ENCODE data around the gene TTI1.
A peak's percentile ranks its signal among the peaks of the same experiment; 100 is the strongest.
"Not testable (repeated sequence)": the region's sequence is repeated elsewhere in the genome, so short reads cannot be mapped to it uniquely, and the experiment has no call there.

TTI1 gene

DNA sequence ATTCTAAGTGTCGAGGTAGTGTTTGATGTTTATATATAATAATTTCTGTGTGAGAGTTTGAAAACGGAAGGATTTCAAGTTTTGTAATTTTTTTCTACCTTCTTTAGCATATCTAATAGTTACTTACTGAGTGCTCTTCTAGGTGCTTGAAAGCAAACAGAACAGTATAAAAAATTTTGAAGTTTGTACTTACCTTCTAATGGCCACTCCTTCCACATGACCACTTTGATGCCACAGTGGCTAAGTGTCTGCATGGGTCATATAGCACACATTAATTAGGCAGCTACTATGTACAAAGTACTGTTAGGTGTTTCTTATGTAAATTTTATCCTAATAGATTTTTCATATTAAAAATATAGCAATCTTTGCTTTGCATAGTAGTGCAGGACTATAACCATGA is 21.4 kb upstream of the TTI1 start:
- DNase-seq = no peak

DNA sequence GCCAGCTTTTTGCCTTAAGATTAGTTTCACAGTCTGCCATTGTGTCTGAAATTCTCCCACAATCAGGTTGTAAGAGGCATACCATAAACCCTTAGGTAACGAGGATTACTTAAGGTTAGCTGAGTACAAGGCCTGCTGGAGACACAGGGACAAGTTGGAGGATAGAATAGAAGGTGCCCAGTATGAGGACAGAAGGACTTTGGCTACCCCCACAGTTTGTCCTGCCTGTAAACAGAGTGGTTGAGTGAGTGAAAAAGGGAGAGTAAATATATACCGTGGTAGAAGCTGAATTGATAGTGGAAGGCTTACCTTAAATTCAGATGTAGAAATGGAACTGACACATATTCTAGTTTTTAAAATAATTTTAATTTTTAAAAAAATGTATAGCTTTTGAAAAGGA is 19.6 kb upstream of the TTI1 start:
- DNase-seq = no peak

DNA sequence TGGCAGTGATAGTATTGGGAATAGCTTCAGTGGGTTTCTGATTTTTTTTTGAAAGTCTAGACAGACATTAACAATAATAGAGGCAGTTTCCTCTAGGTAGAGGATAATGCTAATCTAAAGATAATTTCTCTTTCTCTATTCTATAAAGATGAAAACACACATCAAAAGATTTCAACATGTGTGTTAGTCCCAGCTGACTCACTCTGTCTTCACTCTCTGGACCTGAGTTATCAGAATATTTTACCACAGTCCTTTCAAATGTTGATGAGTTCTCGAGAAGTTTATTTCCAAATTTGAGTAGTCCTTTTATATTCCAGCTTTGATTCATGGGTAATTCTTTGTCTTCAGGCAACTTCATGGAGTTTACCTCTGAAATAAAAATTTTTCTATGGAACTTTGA is 17.4 kb upstream of the TTI1 start:
- no peak for DNase-seq

DNA sequence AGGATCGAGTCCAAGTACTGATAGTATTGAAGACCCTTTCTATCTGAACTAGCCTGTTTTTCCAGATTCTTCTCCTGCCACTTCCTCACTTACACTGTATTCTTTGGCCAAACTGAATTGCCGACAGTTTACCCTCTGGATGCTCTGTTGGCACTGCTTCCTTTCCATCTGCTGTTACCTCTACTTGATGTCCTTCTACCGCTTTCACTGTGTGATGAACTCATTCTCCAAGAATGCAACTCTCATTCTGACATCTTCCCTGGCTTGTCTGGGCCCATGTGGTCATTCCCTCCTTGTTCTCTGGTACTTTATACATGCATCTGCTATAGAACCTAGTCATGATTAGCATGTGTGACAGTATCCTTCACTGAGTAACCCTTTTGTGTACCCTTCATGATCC is 16.5 kb upstream of the TTI1 start:
- no peak for DNase-seq

DNA sequence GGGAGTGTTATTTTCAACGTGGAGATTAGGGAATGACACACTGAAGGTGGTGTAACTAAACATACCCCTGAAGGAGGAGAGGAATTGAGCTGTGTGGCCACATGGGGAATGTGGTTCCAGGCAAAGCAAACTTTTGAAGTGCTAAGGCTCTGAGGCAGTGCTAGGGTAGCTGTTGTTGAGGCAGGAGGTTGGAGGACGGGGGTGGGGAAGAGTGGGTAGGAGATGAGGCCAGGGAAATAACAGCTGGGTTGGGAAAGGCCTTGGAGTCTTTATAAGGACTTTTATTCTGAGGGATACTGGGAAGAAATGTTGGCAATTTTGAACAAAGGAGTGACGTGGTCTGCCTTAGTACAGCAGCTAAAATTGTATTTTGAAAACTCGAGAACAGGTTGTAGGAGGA is 13.3 kb upstream of the TTI1 start:
- DNase-seq = no peak

DNA sequence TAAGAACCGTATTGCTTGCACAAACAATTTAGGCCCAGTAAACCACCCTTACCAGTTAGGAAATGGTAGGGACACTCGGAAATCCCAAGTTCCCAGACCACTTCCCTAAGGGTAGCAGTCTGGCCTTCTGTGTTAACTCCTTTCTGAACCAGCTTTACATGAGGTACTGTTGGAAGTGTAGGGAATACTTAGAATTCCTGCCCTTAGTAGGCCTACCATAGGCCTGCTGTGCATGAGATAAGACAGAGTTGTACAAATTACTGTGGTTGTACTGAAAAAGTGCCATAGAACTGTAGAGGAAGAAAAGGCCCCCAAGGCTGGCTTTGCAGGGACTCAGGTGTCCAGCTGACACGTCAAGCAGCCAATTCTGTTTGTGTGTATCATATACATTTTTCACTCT is 11.4 kb upstream of the TTI1 start:
- DNase-seq = no peak

DNA sequence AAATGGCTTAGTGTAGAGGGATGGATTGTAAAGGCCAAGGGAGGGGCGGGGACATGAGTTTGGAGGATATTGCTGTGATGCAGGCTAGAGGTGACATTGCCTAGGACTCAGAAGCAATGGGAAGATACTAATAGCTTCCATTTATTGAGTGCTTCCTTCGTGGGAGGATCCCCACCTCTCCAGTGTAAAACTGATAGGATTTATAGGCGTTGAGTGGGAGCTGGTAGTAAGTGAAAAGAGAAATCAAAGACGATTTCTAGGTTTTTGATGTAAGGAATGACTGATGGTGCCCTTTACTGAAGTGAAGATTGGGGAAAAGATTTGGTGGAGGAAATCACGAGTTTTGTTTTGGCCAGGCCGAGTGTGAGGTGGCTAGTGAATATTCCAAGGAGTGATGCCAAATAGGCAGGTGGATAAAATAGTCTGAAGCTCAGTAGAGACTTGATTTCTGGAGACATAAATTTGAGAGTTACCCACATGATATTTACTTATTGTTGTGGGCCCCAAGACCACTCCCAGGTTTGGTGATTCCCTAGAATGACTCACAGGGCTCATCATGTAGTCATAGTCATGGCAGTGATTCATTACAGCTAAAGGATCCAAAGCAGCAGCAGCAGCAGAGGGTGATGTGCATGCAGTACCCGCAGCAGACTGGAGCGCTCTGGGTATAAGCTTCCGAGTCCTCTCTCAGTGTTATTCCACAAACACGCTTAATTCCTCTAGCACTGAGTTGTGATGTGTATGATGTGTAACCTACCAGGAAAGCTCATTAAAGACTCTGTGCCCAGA is 10.4 kb upstream of the TTI1 start:
- no peak for DNase-seq

DNA sequence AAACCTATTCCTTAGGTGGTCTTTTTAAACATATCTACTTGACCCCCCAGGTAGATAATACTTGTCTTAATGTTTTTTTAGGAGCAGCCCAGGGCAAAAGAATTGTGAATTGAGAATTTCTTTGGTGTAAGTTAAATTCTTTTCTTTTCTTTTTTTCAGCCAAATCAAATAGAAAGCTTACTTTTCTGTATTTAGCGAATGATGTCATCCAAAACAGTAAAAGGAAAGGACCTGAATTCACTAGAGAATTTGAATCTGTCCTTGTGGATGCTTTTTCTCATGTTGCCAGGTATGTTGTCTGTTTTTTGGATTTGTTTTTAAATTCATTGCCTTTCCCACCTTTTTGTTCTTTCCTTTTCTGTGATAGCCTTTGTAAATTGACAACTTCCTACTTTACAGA is 7.0 kb upstream of the TTI1 start:
- DNase-seq = no peak

DNA sequence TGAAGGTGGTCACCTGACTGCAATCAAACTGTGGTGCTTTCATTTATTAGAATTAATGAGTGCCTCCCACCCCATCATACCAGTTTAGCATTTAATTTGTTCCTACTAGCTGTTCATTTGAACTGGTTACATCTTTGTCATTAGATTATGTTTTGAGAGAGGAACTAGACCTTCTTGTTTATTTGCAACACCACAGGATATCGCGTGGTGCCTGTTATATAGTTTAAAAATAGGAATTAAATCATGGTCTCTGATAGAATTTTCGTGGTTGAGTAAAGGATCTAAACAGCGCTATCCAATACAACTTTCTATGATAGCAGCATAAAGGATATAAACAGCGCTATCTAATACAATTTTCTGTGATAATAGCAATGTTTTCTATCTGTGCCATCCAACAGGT is 3.1 kb upstream of the TTI1 start:
- DNase-seq = no peak

DNA sequence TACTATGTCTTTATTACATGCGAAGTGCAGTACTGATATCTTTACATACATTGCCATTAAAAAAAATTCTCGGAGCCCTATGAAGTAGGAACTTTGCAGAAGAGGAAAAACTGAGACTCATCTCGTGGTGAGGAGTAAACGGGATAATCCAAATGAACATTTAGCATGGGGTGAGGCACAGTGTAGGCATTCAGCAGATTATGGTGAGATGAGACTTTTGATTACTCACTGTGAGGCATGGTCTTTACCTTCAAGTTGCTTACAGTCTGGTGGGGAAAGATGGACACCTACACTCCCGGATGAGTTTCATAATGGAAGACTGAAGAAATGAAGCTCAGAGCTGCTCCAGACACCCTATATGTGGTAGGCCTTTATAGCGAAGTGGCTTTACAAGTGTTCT is 1.7 kb upstream of the TTI1 start:
- DNase-seq = no peak

DNA sequence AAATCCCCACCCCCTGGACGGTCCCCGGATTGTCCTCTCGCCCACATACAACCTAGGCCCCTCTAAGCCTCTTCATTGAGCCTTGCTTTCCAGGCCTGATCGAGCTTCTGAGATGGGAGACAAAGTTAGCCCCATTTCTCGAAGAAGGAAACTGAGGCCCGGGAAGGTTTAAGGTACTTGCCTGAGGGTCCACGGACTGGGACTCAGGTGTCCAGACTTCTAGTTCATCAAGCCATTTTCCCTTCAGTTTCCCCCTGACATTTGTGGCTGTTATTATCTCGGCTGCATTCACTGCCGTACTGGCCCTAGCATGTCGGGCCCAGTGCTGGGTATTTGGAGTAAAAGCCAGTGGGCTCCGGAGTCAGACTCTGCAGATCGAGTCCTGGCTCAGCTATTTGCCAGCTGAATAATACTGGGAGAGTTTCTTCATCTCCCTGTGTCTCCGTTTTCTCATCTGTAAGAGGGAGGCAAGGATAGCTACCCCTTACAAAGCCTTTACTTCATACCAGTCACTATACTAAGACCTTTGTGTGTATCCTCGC is 923 bp upstream of the TTI1 start:
- no peak for DNase-seq

DNA sequence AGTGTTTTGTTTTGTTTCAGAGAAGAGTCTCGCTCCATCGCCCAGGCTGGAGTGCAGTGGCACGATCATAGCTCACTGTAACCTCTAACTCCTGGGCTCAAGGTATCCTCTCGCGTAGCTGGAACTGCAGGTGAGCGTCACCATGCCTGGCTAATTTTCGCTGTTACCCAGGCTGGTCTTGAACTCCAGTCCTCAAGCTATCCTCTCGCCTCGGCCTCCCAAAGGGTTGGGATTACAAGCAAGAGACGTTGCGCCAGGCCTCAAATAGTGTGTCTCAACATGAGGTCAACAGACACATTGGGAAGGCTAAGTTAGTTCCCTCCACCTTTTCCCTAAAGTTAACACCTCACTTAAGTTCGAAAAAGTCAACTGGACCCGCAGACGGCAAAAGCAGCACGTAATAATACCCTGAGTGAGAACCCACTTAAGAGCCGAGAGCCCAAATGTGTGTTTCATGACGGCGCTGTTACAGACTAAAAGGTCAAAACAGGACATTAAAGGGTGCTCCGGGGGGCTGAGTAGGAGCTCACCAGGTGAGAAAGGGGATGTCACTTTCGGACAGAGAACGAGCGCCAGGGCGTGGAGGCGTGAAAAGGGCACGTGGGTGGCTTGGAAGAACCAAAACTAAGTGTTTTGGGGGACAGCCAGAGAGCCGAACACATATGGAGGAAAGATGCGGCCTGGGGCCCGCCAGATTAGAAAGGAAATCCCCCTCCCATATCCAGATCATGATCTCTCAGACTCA is 499 bp downstream of the TTI1 start:
- peak; percentile 28 to 52 for DNase-seq

DNA sequence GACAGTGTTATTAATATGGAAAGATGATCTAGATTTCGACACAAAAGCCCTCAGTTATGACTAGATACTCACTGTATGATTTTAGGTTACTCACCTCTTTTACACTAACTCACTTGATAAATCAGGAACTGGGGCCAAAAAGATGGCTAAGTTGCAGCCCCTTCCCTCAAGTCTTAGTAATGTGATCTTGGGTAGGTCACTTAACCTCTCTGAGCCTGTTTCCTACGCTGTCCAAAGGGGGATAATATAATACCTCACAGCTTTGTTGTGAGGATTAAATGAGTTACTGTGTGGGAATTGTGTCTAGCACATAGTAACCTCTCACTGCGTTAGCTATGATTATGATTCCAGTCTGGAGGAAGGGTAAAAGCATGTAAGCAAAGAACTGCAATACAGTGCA is 1.3 kb downstream of the TTI1 start:
- DNase-seq = no peak

DNA sequence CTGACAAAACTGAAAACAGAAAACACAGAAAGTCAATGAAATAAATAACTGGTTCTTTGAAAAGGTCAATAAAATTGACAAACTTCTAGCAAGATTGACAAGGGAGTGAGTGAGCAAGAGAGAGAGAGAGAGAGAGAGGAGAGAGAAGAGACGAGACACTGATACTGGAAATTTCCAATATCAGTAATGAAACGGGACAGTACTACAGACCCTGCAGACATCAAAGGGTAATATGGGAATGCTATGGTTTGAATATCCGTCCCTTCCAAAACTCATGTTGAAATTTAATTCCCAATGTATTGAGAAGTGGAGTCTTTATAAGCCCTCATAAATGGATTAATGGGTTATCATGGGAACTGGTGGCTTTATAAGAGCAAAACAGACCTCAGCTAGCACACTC is 3.8 kb downstream of the TTI1 start:
- DNase-seq = no peak

DNA sequence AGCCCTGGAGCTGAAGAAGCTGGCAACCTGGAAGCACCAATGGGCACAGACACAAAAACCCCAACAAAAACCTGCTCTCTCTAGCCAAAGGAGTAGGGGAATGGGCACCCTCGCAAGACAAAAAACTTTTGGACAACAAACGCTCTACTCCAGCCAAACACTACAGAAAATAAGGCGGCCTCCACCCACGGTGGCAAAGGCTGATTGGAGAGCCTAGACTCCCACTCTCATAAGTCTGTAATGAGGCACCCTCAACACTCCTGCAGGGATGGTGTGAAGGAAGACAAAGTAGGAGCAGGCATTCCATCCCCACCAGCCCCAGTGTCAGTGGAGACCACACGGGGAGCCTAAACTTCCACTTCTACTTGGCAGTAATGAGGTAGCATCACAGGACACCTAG is 8.8 kb downstream of the TTI1 start:
- DNase-seq = no peak

DNA sequence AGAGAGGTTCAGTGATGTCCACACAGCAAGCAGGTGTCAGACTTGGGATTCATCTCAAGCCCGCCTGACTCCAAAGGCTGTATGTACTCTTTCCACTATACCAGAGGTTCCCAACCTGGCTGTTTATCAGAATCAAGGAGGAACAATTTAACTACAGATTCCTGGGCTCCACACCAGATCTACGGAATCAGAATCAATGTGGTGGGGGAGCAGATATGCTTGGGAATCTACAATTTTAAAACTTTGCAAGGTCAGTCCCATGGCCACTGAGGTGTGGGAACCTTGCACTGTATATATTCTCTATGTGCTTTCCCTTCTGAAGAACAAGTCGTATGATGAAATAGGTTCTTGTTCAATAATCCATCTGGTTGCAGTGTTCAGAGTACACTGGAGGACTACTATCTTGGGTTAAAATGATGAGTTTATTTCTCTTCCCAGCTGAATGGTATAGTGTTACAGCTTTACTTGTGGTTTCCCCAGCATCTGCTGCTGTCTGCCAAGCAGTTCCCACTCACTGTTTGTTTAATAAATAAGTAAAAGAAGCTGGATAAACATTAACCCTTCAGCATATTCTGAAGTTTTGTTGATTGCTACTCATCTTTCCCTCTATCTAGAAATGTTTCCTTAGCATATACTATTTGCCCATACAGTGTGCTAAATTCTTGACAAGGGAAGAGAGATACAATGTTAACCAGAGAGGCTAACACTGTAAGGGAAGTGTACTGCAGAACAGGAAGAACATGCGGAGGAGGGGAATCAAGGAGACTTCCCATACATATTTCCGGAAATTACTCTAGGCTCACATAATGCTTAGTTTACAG is 9.9 kb downstream of the TTI1 start:
- no peak for DNase-seq

DNA sequence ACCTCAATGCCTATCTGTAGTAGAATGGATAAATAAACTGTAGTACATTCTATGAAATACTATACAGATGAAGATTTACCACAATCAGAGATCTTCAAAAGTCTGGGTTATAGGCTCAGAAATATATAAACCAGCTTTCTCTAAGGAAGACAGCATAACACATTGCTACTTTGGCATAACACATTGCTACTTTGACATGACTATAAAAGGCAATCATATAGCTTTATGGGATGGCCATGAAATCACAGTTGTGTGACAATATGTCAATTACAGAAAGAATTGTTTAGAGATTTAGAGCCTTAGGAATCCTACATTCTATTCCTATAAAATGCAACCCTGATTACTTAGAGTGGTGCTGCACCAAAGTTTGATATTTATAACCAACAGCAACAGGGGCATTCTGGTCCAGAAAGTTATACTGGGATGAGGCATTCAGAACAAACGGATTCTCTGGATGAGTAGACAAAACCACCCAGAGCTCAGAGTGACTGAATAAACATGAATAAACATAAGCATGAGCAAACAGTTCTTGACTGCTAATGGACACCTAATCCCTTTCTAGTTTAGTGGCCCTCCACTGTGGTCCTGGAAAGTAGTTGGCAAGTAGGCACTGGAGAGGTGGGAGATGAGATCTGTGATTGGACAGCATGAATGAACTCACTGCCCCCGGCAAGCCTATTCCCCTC is 12.0 kb downstream of the TTI1 start:
- DNase-seq = no peak

DNA sequence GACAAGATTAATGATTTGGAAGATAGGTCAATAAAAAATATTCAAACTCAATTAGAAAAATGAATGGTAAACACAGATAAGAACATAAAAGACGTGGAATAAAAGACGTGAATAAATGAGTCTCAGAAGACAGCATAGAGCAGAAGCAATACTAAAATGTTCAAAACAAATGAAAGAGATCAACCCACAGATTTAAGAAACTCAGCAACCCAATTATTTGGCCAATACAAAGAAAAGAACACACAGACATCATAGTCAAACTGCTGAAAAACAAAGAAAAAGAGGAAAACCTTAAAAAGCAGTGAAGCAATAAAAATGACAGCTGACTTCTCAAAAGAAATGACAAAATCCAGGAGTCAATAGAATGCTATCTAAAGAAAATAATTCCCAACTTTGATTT is 14.9 kb downstream of the TTI1 start:
- no peak for DNase-seq

DNA sequence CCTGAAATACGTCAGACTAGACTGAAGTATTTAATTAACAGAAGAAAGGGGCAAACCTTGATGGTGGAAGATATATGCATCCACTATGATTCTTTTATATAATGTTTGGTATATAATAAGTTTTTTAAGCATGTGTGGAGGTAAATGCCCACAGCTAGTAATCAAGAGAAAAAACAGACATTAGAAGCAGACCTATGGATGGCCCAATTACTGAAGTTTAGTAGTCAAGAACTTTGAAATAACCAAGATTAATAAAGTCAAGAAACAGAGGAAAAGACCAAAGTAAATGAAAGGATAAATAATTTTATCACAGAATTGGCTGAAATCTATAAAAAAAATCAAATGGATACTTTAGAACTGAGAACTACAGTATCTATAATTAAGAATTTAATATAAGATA is 15.3 kb downstream of the TTI1 start:
- no peak for DNase-seq

DNA sequence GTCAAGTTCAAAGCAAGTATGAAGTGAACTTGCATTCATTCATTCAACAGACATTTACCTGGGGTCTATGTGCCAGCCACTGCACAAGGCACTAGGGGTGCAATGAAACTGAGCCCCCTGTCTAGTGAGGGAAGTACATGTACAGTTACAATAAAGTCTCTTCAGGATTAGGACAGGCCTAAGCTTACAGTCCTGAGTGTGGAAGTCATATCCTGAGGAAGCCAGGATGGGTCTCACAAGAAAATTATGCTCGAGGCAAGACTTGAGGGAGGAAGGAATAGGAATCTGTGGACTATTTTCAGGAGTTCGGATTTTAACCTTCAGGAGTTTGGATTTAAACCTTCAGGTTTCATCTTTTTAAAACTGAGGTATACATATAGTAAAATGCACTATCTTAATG is 19.4 kb downstream of the TTI1 start:
- DNase-seq = no peak

DNA sequence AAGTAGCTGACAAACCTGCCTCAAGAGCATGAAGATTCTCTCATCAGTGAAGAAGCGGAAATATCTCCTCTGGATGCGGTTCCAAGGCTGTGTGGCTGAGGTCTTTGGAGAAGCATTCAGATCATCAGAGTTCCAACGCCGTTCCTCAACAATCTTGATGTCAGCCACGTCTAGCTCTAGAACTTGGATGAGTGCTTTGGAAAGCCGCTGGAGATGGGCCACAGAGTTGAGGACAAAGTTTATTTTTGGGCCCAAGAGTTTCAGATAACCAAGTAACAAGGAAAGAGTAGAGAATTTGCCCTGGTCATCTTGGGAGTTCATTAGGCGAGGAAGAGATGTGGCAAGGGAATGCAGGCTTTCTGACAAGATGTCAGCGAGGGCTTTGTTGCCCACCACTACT is 20.9 kb downstream of the TTI1 start:
- DNase-seq = no peak

DNA sequence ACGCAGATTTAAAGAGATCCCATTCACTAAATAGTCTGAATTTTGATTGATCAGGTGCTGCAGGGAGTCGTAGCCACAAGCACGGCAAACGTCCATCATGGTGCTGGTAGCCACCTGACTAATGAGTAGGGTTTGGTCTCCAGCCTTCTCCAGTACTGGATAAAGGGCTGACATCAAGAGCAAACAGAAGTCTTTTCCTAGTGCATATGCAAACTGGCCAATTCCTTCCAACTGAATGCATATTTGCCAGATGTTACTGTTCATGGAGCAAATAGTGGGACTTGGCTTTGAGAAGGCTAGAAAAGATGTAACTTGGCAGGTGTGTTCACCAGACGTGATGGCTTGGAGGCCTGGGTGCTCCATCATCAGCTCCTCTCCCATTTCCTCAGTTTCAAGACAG is 21.6 kb downstream of the TTI1 start:
- DNase-seq = no peak

DNA sequence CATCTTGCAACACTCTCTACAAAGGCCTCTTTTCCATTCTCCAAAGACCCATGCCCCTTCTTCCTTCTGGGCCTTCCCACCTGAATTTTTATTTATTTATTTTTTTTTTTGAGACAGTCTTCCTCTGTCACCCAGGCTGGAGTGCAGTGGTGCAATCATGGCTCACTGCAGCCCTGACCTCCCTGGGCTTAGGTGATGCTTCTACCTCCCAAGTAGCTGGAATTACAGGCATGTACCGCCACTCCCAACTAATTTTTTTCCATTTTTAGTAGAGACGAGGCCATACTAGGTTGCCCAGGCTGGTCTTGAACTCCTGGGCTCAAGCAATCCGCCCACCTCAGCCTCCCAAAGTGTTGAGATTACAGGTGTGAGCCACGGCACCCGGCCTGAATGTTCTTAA is 23.8 kb downstream of the TTI1 start:
- not testable (repeated sequence) for DNase-seq

All from NCI-H2081 (cell line).